Medulla oblongata (tissue), 1 donor: ENCODE measurements around the gene GDAP1L1.

Experiments used
- DNase-seq: peaks from one replicate; pipeline ENCODE4 v3.0.0-alpha.2; 2015; ENCODE audit errors: extremely low spot score

Gene GDAP1L1

DNA sequence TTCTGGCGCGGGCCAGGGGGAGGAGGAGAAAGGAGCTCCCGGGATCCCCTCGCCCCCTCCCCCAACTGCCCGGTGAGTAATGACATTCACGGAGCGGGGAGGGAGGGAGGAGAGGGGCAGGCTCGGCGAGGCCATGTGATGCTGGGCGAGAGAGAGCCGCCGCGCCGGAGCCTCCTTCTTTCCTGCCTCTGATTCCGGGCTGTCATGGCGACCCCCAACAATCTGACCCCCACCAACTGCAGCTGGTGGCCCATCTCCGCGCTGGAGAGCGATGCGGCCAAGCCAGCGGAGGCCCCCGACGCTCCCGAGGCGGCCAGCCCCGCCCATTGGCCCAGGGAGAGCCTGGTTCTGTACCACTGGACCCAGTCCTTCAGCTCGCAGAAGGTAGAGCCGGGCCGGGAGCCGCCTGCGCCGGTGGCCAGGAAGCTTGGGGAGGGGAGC is at the start of gene GDAP1L1:
Gene GDAP1L1, plus strand, starts transcription at position 178 of the 441 bp plus-strand sequence. Its CDS starts 27 bp downstream, at position 205.
- peak; percentile 21 for DNase-seq

DNA sequence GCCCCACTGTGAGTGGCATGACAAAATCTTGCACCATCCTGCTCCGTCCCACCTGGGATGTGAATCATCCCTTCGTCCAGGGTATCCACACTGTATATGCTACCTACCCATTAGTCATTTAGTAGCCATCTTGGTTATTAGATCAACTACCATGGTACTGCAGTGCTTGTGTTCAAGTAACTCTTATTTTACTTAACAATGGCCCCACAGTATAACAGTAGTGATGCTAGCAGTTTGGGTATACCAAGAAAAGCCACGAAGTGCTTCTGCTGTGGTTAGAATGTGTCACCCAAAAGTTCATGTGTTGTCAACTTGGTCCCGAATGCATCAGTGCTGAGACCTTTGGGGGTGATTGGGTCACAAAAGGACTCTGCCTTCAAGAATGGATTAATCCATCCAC is 48.2 kb upstream of the GDAP1L1 start:
- no peak for DNase-seq

DNA sequence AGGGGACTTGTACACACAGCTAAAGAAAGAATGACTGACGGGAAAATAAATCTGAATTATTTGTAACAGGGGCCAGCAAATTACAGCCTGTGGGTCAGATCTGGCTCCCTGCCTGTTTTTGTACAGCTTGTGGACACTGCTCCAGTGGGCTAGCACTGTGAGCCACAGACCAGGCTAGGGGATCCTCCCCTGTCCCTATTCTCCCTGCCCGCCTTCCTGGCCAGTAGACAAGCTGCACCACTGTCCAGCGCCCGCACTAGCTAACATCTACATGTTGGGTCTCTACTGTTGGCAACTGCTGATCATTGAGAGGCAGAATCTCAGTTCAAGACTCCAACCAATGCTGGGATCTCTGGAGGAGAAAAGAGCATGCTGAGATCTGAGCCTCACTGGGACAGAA is 47.2 kb upstream of the GDAP1L1 start:
- DNase-seq = no peak

DNA sequence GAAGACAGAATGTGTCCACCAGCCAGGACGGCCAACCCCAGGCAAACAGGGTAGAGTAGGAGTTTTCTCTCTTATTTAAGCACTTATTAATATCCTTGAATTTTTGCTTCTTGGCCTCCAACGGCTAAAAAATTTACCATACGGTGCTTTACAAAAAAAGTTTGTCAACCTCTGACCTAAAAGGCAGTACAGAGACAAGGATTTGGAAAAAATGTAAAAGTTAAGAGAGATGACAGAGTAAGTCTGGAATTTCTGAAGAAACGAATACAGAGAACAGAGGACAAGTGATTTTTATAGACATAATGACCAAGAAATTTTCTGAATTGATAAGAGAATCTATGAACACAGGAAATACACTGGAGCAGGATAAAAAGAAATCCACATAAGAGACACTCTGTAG is 46.7 kb upstream of the GDAP1L1 start:
- no peak for DNase-seq

DNA sequence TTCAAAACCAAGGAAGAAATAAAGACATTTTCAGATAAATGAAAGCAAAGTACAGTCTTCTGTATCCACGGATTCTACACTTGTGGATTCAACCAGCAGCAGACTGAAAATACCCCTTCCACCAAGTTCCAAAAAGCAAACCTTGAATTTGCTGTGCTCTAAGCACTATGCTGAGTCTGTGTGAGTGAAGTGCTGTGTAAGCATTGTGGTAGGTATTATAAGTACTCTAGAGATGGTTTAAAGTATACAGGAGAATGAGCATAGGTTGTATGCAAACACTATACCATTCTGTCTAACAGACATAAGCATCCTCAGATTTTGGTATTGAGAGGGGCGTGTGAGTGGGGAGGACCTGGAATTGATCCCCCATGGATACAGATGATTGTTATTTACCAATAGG is 46.1 kb upstream of the GDAP1L1 start:
- no peak for DNase-seq

DNA sequence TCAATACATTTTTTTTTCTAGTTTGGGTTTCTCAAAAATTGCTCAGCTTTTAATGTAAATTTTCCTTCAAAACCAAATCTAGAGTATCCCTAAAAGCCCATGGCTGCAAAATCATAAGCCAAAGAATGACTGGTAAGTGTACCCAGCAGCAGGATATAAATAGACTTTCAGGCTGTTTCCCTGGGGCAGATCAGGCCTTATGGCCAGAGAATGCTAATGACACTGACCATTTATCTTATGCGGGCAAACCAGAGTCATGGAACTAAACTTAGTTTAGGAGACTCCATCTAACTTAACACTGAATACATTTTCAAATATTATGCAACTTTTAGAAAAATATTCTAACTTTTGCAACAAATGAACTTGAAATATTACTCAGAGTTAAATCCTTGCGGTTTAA is 43.9 kb upstream of the GDAP1L1 start:
- no peak for DNase-seq

DNA sequence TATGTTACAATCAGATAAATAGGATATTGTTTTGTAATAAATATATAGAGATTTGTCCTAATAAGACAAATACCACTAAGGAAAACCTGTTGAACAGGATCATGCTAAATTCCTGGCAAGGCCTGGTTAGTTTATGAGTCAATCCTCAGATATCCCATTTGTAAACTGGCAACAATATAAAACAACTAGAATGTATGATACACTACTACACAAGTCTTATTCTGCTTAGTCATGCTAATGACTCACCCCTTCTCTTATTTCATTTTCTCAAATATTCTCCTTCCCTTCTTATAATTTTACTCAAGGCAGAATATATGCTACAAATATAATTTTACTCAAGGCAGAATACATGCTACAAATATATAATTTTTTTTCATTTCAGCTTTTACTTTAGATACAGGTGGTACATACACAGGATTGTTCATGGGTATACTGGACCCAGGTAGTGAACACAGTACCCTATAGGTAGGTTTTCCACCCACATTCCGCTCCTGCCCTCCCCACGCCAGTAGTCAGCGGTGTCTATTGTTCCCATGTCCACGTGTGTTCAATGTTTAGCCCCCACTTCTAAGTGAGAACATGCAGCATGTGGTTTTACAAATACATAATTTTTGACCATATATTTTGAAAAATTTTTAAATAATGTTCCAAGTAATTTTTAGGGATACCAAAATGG is 42.8 kb upstream of the GDAP1L1 start:
- no peak for DNase-seq

DNA sequence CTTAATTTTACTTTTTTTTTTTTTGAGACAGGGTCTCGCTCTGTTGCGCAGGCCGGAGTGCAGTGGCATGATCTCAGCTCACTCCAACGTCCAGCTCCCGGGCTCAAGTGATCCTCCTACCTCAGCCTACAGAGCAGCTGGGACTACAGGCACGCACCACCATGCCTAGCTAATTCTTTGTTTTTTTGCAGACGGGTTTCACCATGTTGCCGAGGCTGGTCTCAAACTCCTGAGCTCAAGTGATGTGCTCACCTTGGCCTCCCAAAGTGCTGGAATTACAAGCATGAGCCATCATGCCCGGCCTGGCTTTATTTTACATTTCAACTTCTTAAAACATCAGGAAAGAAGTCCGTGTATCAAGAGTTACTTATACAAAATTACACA is 42.3 kb upstream of the GDAP1L1 start:
- DNase-seq = no peak

DNA sequence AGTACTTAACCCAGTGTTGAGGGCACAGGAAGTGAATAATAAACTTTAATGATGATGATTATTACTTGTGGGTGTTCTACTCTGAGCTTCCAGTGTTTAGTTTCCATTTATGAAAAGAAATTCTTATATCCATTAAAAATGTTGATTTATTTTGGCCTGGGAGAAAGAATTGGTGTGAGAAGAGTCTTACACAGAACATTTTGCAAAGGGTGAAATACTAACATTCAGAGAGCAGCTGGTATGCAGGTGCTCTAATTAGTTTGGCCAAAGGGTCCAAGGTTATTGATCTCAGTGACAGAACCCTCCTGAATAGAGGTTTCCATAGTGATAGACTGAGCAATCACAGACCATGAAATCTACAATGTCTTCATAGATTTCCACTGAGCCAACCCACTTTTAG is 41.0 kb upstream of the GDAP1L1 start:
- DNase-seq = no peak

DNA sequence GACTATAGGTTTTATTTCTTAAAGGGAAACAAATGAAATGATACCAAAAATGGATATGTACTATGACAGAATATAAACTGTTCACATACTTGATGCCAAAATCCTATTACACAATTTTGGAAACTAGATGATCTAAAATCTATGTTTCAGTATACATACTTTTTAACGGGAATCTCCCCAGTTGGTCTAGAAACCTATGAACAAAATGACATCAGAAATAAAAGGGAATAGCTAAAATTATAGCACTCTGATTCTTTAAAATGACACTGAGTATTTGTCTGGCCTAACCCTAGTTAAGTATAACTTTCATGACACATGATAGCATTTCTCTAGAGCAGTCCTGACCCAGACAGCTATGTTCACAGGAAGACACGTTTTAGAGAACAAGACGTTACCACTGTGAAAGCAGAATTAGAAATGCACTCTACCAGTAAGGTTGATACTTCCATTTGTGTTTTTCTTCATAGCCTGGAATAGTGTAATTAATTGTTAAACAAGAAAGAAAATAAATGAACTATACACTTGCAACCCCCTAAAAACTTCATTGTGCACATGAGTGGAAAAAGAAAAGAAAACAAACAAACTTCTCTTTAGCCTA is 39.9 kb upstream of the GDAP1L1 start:
- DNase-seq = no peak

DNA sequence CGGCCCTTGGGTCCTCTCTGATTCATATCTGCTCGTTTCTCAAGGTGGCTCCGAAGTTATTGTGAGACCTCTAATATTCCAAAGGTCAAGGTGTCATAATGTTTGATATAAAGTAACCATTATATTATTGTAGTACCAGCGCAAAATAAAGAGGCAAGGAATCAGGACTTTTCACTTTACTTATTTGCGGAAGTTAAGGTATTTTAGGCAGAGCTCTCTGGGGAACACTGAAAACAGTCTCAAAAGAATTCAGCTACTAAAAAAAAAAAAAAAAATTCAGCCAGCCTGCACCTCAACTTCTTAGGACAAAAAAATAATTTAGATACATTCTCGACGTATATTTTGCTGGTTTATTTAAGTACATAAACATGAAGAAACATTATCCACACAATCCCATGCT is 38.9 kb upstream of the GDAP1L1 start:
- DNase-seq = no peak

DNA sequence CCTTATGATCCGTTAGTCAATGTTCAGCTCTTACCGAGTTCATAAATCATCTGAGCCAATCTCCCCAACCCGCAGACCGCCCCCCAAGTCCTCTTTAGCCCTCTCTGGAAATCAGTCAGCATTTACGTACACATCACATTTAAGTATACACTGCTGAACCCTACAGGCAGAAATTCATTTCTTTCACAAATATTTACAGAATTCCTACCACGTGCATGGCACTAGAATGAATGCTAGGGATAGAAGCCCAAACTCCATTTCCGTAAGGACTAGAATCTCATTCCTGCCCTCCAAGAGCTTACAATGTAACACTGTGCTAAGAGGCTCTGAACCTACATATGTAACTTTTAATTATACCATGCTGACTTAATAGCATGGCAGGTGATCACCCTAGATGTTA is 38.3 kb upstream of the GDAP1L1 start:
- DNase-seq = no peak

DNA sequence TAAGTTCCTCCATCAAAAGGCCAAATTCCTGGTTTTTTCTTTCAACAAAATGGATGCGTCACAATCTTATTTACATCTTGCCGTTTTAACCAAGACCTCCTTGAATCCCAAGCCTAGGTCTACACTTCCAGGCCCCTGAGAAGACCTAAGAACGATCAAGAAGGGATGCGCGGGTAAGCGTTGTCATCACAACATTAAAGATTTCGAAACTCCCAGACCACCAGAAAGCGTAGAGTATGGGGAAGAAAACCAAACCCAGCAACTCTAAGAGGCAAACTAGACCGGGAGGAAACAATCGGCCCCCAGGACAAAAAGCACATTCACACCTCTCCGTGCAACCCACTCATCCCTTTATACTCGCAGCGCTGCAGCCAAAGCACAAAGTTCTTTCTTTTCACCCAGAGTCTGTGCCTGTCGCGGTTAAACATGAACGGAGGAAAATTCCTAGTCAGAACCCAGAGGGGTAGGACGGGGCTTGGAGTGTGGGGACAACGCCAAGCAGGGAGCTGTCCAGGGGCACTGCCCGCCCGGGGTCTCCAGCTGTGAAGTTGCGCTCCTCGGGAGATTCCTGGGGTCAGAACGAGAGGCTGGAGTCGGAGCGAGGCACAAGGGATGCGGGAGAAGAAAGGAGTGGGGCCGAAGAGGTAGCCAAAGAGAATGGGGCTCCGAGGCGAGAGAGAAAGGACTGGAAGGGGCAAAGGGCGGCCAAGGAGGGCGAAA is 37.3 kb upstream of the GDAP1L1 start:
- DNase-seq = peak; percentile 31

DNA sequence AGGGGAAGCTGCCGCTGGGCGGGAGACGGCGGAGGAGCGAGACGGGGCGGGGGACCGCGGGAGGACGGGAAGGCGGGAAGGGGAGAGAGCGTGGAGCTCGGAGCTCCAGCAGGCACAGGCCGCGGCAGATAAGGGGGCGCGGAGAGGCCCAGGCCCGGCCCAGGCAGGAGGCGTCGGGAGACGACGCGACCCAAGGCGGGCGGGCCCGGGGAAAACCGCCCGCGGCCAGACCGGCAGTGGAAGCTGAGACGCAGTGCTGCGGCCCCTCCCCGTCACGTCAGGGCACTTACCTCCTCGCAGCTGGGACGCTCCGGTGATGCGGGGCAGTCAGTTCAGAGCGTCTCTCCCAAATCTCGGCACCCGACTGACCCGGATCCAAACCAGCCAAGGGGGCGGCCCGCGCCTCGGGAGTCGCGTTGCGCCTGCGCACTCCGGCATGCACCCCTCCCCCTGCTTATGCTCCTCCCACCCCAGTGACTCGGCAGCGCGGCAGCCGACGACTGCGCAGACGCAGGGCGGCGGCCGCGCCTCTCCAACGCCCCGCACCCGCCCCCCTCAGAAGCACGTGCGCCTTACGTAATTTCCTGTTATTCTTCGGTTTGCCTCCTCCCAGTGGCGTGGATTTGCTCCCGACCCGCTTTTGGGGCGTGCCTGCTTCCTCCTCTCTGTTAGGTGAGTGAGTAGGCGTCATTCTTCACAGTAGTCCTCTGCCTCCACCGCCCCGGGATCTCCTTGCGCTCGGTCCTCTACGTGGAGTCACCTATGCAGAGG is 36.5 kb upstream of the GDAP1L1 start, which contains the start of gene OSER1:
Gene OSER1, minus strand, starts transcription at position 366 of the 771 bp plus-strand sequence. CDS start 3,814 bp downstream, outside the sequence.
- peak; percentile 98 for DNase-seq

DNA sequence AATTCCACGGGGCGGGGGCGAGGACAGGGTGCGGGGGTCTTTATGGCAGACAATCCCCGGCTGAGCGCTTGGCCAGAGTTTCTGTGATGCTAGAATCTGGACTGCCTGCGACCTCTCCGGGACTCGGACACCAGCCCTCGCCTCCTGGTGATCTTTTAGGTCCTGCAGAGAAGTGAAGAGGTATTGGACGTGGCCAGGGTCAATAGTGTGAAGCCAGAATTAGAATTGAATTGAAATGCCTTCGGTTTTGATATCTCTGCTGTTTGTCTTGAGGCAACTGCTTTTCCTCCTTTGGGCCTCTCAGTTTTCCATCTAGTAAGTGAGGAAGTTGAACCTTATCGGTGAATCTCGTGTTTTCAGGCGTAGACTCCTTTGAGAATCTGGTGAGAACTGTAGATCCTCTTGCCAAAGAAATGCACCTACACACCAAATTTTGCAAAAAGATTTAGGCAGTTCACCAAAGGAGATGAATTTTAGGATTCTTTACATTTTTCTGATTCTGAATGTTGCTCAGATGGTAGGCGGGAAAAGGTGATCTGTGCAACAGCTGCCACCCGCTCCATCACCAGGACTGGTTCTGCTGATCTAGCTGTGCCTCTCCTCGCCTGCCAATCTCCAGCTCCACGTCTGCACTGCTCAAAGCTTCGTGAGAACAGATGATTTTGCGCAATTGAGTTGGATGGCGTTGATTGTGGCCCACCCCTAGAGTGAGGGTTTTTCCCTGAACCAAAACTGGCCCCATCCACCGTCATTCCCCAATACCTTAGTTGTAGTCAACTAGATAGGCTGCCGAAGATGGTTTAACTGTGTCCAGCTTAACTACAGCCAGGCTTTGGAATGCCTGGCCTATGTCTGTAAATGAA is 35.7 kb upstream of the GDAP1L1 start:
- DNase-seq = peak; percentile 56

DNA sequence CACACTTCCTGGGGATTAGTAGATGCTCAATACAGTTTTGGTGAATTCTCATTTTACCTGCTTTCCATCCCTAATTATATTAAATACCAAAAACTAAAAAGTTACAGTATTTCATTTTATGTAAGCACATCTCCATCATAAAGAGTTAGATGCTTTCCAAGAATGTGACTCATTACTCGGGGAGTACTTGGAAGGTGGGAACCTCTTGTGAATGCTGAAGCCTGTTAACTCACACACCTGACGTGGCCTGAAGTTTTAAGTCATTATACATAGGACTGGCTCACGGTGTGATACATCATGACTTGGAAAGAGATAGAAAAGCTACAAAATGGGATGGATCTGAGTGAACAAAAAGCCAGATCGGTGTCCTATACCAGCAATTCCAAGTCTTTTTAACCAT is 34.3 kb upstream of the GDAP1L1 start:
- no peak for DNase-seq

DNA sequence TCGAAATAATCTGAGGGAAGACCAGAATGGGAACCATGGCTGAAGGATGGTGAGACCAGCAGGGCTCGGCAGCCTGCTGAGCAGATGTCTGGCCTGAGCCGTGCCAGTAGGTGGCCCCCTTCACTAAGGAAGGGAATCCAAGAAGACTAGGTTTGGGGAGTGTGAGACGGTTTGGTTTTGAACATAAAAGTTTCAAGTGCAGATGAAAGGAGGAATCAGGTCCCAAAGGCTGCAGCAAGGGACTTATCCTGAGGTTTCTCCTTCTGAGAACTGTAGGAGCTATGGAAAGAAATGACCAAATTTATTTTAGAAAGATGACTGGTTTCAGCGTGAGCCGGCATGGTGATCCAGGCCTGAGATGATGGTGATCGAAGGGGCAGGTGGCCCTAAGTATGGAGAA is 32.0 kb upstream of the GDAP1L1 start:
- peak; percentile 80 for DNase-seq

DNA sequence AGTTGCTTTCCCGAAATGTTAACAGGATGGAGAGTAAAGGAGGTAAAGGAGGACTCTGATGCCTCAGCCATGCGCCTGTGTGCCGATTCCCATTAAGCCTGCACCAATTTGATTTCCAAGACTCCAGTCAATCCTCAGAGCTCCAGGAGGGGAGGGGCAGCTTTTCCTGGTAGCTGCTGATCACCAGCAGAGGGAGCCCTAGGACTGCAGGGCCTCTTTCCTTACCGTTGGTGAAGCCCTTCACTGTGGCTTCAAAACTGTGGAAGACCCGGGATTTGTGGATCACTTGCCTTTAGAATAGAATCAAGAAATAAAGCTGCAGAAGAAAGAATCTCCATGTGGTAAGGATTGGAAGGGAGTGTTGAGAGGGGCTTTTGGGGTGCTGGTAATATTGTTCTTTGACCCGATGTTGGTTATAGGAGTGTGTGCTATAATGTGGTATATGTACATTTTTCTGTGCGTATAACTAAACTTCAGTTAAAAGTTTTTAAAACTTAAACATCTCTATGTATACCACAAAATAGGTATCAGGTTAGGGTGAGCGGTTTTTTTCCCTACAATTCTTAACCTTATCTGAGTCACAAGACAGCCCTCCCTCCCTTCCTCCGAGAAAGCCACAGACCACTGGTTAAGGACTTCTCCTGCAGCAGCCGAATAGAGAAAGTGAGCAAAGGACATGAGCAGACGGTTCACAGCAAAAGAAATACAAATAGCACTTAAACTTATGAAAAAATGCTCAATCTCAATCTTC is 29.6 kb upstream of the GDAP1L1 start:
- peak; percentile 79 for DNase-seq

DNA sequence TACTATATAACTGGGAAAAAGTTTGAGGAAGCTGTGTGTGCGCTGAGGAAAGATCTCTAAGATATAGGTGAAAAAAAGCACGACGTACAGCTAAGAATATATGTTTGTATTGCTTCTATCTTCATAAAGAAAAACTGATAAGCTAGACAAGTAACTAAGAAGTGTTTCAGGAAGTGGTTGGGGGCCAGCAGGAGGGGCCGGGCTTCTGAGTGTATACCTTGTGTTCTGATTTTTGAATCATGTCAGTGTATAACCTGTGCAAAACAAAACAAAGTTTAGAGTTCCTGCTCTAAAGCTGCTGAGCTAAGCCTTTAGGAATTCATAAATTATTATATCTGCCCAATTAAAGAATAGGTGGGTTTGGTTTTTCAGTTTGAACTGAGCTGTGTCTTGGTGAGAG is 28.7 kb upstream of the GDAP1L1 start:
- no peak for DNase-seq

DNA sequence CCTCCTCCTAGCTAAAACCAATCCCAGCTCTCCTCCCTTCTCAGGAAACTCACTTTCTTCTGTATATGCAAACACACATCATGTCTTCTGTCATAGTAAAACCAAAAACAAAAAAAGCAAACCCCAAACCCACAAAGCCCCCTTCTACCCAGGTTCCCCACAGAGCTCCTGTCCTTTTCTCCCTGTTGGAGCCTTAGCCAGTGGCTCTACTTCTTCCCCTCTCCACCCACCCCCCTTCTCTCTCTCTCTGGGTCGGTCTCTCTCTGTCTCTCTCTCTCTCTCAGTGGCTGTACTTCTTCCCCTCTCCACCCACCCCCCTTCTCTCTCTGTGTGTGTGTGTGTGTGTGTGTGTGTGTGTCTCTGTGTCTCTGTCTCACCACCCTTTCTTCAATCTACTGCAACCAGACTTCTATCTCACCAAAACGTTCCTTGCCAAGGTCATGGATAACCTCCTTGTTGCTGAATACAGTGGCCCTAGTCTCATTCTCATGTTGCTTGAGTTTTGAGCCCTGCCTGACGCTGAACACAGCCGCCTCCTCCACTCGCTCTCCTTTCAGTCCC is 27.9 kb upstream of the GDAP1L1 start:
- DNase-seq = no peak
